DOHH2 (cell line): Measurements from ENCODE around the gene FLT3.

ENCODE experiments used
- H3F3A ChIP-seq: fragments of 200-600 bp; sonication (generic), shearing (Covaris generic); 2 replicates; pipeline ENCODE4 v1.6.0; 2016; ENCODE audit warnings: antibody characterized with exemption, mild to moderate bottlenecking; ENCODE audit not compliant: control insufficient read depth, insufficient read depth
- H3K27ac ChIP-seq: fragments of 200-600 bp; sonication (generic); 2 replicates; pipeline ENCODE4 v1.5.1; 2014; ENCODE audit warnings: low read depth, mild to moderate bottlenecking, low read length, moderate library complexity
- H3K27me3 ChIP-seq: fragments of 200-600 bp; sonication (generic); 2 replicates; pipeline ENCODE4 v1.6.1; 2014; ENCODE audit warnings: mild to moderate bottlenecking, low read length, mixed read lengths; ENCODE audit not compliant: control insufficient read depth
- H3K36me3 ChIP-seq: fragments of 200-600 bp; sonication (generic); 2 replicates; pipeline ENCODE4 v1.6.1; 2014; ENCODE audit warnings: mild to moderate bottlenecking, low read length, moderate library complexity, mixed read lengths; ENCODE audit not compliant: control insufficient read depth
- H3K4me1 ChIP-seq: fragments of 200-600 bp; sonication (generic); 2 replicates; pipeline ENCODE4 v1.6.1; 2014; ENCODE audit warnings: mild to moderate bottlenecking, low read length, mixed read lengths; ENCODE audit not compliant: control insufficient read depth
- H3K4me2 ChIP-seq: fragments of 200-600 bp; sonication (generic); 2 replicates; pipeline ENCODE4 v1.6.0; 2014; ENCODE audit warnings: mild to moderate bottlenecking, low read length, moderate library complexity
- H3K4me3 ChIP-seq: fragments of 200-600 bp; sonication (generic); 2 replicates; pipeline ENCODE4 v1.5.1; 2014; ENCODE audit warnings: mild to moderate bottlenecking, low read length, mixed read lengths
- H3K79me2 ChIP-seq: fragments of 200-600 bp; sonication (generic); 2 replicates; pipeline ENCODE4 v1.6.1; 2014; ENCODE audit warnings: mild to moderate bottlenecking, low read length, mixed read lengths; ENCODE audit not compliant: control insufficient read depth
- H3K9me2 ChIP-seq: fragments of 200-600 bp; sonication (generic); replicated peaks from 2 replicates; pipeline ENCODE4 v1.6.1; 2014; ENCODE audit warnings: mild to moderate bottlenecking, low read length, mixed read lengths; ENCODE audit not compliant: control insufficient read depth
- H3K9me3 ChIP-seq: fragments of 200-600 bp; sonication (generic); 2 replicates; pipeline ENCODE4 v1.6.1; 2014; ENCODE audit warnings: antibody characterized with exemption, low read length, mixed read lengths; ENCODE audit not compliant: control insufficient read depth, insufficient read depth
- H4K20me1 ChIP-seq: fragments of 200-600 bp; sonication (generic); 2 replicates; pipeline ENCODE4 v1.6.0; 2014; ENCODE audit warnings: low read depth, mild to moderate bottlenecking, antibody characterized with exemption, low read length, moderate library complexity; ENCODE audit not compliant: control insufficient read depth, insufficient read depth
- CTCF ChIP-seq: fragments of 200-600 bp; sonication (generic); IDR thresholded peaks from one replicate; pipeline ENCODE4 v1.5.1; 2014; ENCODE audit warnings: antibody characterized with exemption, mild to moderate bottlenecking, low read depth, low read length; ENCODE audit not compliant: poor library complexity, severe bottlenecking
- EZH2phosphoT487 ChIP-seq: fragments of 200-600 bp; sonication (generic); IDR thresholded peaks from 2 replicates; pipeline ENCODE4 v1.6.1; 2017; ENCODE audit warnings: borderline replicate concordance, mild to moderate bottlenecking, antibody characterized with exemption, low read length, moderate library complexity, mixed read lengths

Gene FLT3

GRCh38 chr13:28044608-28045007 lies 55.8 kb downstream of the FLT3 start:
- no peaks in the 10 kb centered on the region for H4K20me1 ChIP-seq
- peaks cover 28% of the 10 kb centered on the region for H3K4me1 ChIP-seq
- H3F3A ChIP-seq = no peaks in the 10 kb centered on the region
- H3K4me2 ChIP-seq = no peak overlapping the region
- H3K36me3 ChIP-seq = no peaks in the 10 kb centered on the region
- no peaks in the 10 kb centered on the region for H3K79me2 ChIP-seq
- H3K27ac ChIP-seq = no peak overlapping the region
- no peak for TF ChIP-seq EZH2phosphoT487
- no peak for TF ChIP-seq CTCF
- H3K9me2 ChIP-seq = no peaks in the 10 kb centered on the region
- no peaks in the 10 kb centered on the region; the same call in 1 of the 2 replicates for H3K9me3 ChIP-seq
- H3K4me3 ChIP-seq = no peak overlapping the region
- H3K27me3 ChIP-seq = no peaks in the 10 kb centered on the region

GRCh38 chr13:28043224-28043623 lies 57.2 kb downstream of the FLT3 start:
- Histone ChIP-seq H3K4me2 (no peak overlapping the region), H3K9me2 (no peaks in the 10 kb centered on the region), H3K79me2 (no peaks in the 10 kb centered on the region), H3K27ac (no peak overlapping the region), H3K9me3 (no peaks in the 10 kb centered on the region), H3F3A (no peaks in the 10 kb centered on the region), H3K36me3 (no peaks in the 10 kb centered on the region), H3K27me3 (no peaks in the 10 kb centered on the region), H3K4me3 (no peak overlapping the region), H4K20me1 (no peaks in the 10 kb centered on the region), H3K4me1 (peaks cover 15% of the 10 kb centered on the region)
- TF ChIP-seq EZH2phosphoT487 (no peak), CTCF (no peak)

- TF ChIP-seq EZH2phosphoT487 (no peak), CTCF (no peak)
- no peak overlapping the region for H3K27ac ChIP-seq
- H3K36me3 ChIP-seq = no peaks in the 10 kb centered on the region
- H3K4me2 ChIP-seq = no peak overlapping the region
- H4K20me1 ChIP-seq = no peaks in the 10 kb centered on the region
- no peaks in the 10 kb centered on the region for H3F3A ChIP-seq
- H3K27me3 ChIP-seq = no peaks in the 10 kb centered on the region
- H3K4me1 ChIP-seq = no peaks in the 10 kb centered on the region
- H3K4me3 ChIP-seq = no peak overlapping the region
- H3K79me2 ChIP-seq = no peaks in the 10 kb centered on the region
- no peaks in the 10 kb centered on the region for H3K9me2 ChIP-seq
- H3K9me3 ChIP-seq = no peaks in the 10 kb centered on the region
Observed at GRCh38 chr13:28041501-28041900, 58.9 kb downstream of the FLT3 start.

GRCh38 chr13:28041031-28041461 lies 59.3 kb downstream of the FLT3 start:
- no peaks in the 10 kb centered on the region for H3K9me3 ChIP-seq
- no peaks in the 10 kb centered on the region for H3K27me3 ChIP-seq
- no peaks in the 10 kb centered on the region for H3K4me1 ChIP-seq
- H3K9me2 ChIP-seq = no peaks in the 10 kb centered on the region
- no peak overlapping the region for H3K4me3 ChIP-seq
- no peak overlapping the region for H3K27ac ChIP-seq
- H3K79me2 ChIP-seq = no peaks in the 10 kb centered on the region
- H3F3A ChIP-seq = no peaks in the 10 kb centered on the region
- no peaks in the 10 kb centered on the region for H4K20me1 ChIP-seq
- H3K4me2 ChIP-seq = no peak overlapping the region
- no peak for TF ChIP-seq EZH2phosphoT487
- TF ChIP-seq CTCF = no peak
- no peaks in the 10 kb centered on the region for H3K36me3 ChIP-seq
